Stimulated activated CD8-positive, alpha-beta memory T cell treated with anti-CD3 and anti-CD28 coated beads, Interleukin-15, amount 100 ng/mL, for 1 hour (primary cell): Measurements from ENCODE around the gene RSPO1.

Source experiments
- DNase-seq: peaks from one replicate; pipeline ENCODE4 v3.0.0-alpha.2; 2020; ENCODE audit warnings: low read depth

RSPO1 gene

GRCh38 chr1:37656881-37657280 is 22.2 kb upstream of the RSPO1 start:
- no peak for DNase-seq

- DNase-seq, result no peak
These were observed 21.3 kb upstream of the RSPO1 start for GRCh38 chr1:37656026-37656425.

GRCh38 chr1:37655274-37655673 is 20.6 kb upstream of the RSPO1 start:
- DNase-seq, result no peak

GRCh38 chr1:37653906-37654305 is 19.2 kb upstream of the RSPO1 start:
- DNase-seq, result no peak

- no peak for DNase-seq
These were observed 18.3 kb upstream of the RSPO1 start for GRCh38 chr1:37652976-37653375.

- no peak for DNase-seq
These were observed 17.1 kb upstream of the RSPO1 start for GRCh38 chr1:37651803-37652202.

GRCh38 chr1:37650721-37651120 is 16.0 kb upstream of the RSPO1 start:
- DNase-seq, result no peak

GRCh38 chr1:37650173-37650572 is 15.5 kb upstream of the RSPO1 start:
- DNase-seq, result no peak

- DNase-seq, result no peak
These were observed 12.6 kb upstream of the RSPO1 start for GRCh38 chr1:37647281-37647680.

GRCh38 chr1:37641059-37641458 is 6.4 kb upstream of the RSPO1 start:
- no peak for DNase-seq

- no peak for DNase-seq
These were observed 1.7 kb upstream of the RSPO1 start for GRCh38 chr1:37636435-37636834.

- no peak for DNase-seq
These were observed 555 bp upstream of the RSPO1 start for GRCh38 chr1:37634992-37635902.

- no peak for DNase-seq
These were observed 801 bp downstream of the RSPO1 start for GRCh38 chr1:37633938-37634243.

- DNase-seq, result no peak
These were observed 1.4 kb downstream of the RSPO1 start for GRCh38 chr1:37633040-37633937.

GRCh38 chr1:37631036-37631435 is 3.7 kb downstream of the RSPO1 start:
- no peak for DNase-seq

- no peak for DNase-seq
These were observed 4.2 kb downstream of the RSPO1 start for GRCh38 chr1:37630426-37631028.

GRCh38 chr1:37629726-37630425 is 4.8 kb downstream of the RSPO1 start:
- no peak for DNase-seq

GRCh38 chr1:37629008-37629407 is 5.7 kb downstream of the RSPO1 start:
- DNase-seq, result no peak

GRCh38 chr1:37628026-37628556 is 6.6 kb downstream of the RSPO1 start:
- no peak for DNase-seq

GRCh38 chr1:37622131-37622530 is 12.6 kb downstream of the RSPO1 start:
- DNase-seq, result no peak

GRCh38 chr1:37621326-37621870 is 13.3 kb downstream of the RSPO1 start:
- no peak for DNase-seq

- no peak for DNase-seq
These were observed 14.0 kb downstream of the RSPO1 start for GRCh38 chr1:37620707-37621106.
